D341Med (cell line): ENCODE measurements around the gene SIK3.

Source experiments
- DNase-seq: peaks from one replicate; pipeline ENCODE4 v3.0.0; 2012; ENCODE audit warnings: low spot score

The SIK3 gene

DNA sequence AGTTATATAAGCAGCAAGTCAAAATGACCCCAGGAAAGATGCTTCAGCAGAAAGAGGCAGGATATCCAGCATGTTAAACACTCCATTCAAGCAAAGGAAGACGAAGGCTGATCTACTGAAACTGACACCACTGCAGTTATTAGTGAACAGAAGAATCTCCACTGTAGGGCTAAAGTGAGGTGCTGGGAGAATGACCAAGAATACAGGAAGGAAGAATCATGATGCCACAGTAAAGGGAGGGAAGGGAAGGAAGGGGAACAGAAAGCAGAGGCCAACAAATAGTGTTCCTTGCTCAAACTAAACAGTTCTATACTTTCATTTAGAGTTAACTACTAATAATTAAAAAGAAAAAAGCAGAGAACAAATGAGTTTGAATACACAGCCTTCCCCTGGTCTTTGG lies 92.5 kb downstream of the SIK3 start:
- DNase-seq: no peak

DNA sequence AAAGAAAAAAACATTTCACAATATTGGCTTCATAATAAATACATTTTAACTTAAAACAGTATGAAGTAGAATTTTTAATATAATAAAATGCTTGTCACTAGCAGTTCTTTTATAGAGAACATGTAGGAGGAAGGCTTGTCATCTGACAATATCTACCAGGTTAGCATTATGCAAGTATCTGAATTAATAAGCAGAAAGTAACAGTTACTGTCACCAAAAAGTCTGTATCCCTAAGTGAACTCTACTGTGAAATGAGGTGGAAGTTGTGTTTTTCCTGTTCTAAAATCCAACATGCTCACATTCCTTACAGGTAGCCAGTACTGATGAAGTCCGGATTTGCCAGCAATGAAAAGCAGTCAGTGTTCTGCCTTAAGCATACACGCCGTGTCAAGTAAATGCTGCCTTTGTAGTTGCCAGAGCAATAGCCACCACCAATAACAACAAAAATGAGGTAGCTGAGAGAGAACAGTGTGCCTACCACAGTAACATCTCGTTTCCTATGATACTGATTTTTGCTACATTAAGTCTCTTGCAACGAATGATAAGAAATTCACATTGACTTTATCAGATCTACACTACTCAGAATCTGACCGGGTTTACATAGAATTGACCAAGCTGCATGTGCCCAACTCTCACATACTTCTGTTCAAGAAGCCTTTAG lies 95.5 kb downstream of the SIK3 start:
- DNase-seq: no peak

DNA sequence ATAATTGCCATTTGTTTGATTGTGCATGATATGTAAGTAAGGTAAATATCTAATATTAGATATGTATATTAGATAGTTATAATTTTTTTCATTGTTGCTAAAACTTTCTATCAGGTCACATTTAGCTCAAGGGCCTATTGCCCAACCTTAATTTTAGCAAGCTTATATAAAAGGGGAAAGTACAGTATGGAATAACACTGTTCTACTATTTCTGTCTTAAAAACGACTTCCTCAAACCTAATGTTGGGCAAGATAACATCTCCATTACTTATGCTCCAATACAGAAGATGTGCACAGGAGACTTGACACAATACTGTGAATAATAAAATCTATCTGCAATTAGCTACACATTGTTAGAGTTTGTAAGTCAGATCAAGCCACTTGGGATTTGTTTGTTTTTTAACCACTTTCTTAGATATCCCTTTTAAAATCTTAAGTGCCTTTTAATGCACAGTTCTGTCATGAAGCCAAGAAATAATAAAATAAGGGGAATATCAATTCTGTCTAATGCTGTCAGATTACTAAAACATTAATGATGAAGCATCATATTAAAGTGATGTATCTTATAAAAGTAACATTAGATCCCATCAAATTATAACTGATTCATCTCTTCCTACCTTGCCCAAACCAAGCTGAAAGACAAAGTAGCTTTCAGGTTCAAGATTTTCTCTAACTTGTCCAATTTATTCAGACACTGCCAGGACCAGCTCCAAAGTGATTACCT lies 98.1 kb downstream of the SIK3 start:
- no peak for DNase-seq

DNA sequence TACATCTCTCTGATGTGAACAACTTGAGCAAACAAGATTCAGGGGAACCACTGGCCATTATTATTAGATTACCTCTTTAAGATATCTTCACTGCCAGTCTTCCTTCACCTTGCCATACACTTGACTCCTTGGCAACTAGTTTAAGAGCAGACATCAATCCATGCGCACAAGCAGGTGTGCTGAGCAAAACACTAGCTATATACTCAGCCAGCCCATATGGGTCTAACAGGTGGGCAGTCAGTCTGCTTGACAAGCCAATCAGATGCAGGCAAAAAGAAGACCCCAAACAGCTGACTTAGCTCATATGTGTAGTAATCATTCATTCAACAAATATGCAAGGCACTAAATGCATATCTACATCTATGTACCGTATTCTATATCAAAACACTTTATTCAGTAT lies 101.2 kb downstream of the SIK3 start:
- DNase-seq: no peak

DNA sequence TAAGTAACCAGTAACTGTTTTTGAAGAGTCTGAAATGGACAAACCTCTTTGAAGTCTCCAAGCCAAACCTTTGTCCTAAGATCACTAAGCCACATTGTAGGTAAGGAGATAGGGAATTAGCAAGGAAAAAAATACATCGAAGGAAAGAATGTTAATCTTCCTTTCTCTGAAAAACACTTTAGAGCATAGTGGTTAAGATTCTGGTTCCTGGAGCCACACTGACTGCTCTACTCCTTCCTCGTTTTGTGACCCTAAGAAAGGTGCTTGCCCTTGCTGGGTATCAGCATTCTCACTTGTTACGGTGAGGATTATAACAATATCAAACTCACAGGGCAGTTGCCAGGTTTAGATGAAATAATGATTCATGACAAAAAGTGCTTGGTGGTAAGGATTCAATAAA lies 104.0 kb downstream of the SIK3 start:
- DNase-seq: no peak

DNA sequence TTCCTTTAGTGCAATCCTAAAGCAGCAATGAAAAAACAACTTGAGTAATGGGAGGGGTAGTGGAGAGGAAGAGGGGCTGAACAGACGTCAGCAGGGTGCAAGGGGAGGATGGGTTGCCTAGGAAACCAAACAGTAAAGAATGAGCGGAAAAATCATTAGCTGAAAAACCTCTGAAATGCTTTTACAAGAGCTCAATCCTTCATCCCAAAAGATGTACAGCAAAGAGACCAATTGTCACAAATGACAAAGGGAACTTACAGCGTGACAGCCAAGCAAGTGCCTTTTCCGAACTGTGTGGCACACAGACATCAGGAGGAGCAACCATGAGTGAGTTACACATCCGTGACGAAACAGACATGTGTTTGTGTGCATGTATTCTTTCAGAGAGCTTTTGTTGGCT lies 104.6 kb downstream of the SIK3 start:
- no peak for DNase-seq

DNA sequence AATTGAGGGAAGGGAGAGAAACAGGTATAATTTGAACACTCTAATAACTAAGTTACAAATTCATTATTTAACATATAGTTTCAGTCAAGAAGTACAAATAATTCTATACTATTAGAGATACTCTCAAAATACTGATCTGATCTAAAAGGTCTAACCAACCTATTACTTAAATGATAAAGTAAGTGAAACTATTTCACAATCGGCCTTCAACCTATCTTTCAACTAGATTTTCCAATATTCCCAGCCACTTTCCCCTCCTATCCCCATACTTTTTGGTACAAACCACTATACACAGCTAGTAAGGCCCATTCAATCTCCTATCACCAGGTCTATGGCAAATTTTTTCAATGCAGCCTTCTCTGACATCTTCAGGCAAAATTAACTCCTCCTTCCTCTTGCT lies 106.7 kb downstream of the SIK3 start:
- DNase-seq: no peak

DNA sequence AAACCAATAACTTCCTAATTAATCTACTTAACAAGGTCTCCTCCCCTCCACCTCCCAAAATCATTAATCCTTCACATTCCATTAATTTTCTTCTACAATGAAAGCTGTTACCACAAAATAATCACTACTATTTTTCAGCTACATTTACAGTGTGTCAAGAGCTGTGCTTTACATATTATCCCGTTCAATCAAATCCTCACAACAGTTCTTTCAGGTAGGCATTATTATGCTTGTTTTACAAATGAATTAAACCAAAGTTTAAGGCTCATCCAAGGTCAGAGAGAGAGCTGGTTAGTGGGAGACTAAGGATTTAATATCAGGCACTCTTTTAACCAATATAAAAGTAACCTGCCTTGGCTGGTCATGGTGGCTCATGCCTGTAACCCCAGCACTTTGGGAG lies 107.4 kb downstream of the SIK3 start:
- no peak for DNase-seq

DNA sequence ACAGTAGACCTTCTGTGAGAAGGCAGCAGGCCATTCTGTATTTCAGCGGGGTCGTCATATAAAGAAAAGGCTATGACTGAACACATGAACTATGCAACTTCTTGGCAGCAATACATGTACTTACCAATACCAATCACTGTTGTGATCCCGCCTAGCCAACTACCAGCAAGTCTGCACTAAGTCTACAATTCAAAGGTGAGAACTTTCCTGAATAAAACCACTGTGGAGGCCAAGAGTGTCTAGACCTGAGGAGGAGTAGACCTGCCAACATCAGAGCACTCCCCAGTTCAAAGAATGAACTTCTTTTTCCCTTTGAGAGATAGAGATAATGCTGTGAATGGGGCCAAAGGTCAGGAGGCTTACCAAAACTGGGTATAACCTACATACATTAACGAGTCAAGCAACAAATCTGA lies 108.2 kb downstream of the SIK3 start:
- DNase-seq: no peak

DNA sequence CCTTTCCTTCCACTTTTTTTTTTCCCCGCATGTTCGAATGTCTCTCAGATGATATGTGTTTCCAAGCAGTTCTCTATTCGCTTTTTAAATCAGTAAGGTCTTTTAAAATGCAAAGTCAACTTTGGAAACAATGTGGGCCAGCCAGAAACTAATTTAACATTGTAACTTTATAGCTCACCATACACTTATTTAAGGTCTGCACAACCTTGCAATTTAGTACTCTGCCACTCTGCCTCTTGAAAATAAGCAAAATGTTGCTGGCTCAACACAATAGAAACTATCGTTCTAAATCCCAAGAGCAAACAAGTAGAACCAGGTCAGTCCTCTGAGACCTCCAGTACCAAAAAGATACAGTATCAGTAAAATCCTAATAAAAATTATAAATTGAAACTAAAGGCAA lies 109.0 kb downstream of the SIK3 start:
- no peak for DNase-seq

DNA sequence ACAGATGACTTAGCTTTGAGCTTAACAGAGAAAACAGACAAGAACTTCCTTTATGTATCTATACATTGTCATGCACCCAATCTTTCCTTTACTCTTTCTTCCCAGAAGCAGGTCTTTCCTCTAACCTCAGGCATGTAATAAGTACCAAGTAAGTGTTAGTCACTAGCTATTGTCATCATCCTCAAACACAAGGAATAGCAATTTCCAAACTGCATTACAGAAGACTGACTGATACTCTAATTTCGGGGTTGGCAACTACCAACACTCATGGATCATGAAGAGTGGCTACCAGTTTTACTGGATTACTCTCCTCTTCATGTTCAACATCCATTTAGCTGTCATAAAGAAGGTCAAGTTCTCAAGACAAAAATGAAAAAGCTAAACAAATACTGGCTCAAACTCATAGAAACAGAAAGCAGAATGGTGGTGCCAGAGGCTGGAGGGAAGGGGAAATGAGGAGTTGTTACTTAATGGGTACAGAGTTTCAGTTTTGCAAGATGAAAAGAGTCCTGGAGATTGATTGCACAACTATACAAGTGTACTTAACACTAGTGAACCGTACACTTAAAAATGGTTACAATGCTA lies 111.6 kb downstream of the SIK3 start:
- no peak for DNase-seq

DNA sequence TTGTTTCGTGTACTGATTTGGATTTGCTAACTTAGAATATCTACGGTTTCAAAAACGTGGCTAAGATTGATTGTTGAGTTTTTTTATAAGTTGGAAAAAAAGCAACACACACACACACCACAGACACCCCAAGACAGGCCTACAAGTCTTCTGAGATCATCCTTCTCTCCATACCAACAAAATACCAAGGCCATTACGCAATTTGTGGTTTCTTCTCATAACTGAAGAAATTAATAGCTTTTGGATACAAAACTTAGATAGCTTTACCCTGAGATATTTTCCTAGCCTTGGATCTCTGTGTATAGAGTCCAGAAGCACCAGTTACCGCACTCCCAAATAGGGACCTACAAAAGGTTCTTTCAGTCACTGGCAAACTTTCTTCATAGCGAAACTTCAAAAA lies 113.6 kb downstream of the SIK3 start:
- no peak for DNase-seq

DNA sequence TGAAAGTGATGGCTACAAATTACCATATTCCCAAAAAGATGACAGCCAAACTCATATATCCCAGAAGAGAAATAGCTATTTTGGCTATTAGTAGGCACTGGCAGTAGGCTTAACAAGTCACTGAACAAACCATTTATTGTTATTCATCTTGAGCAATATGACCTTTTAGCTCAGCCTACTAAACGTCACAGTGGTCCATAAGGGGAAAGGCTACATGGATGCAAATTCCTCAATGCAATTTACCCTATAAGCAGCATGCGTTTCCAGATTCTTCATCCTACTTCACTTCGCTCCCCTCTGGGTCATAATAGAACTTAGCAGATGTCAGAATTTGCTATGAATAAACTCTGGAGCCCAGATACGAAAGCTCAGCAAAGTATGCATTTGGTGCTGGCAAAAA lies 114.0 kb downstream of the SIK3 start:
- DNase-seq: no peak

DNA sequence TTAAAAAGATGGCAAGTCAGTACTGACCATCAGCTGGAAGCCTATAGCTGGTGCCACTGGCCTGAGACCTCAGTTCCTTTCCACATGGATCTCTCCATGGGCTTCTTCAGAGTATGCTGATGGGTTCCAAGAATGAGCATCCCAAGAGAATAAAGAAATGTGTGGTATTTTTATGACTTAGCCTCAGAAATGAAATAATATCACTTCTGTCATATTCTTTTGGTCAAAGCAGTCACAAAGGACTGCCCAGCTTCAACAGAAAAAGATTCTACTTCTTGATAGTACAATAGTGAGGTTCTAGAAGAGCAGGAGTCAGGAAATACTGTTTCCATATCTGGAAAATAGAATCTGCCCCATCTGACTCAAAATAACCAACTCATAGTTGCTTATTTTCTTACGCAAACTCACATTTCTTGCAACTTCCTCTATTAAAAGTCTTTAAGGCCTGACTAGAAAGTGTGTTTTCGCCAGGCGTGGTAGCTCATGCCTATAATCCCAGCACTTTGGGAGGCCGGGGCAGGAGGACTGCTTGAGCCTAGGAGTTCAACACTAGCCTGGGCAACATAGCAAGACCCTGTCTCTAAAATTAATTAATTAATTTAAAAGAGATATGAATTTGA lies 116.9 kb downstream of the SIK3 start:
- DNase-seq: no peak

DNA sequence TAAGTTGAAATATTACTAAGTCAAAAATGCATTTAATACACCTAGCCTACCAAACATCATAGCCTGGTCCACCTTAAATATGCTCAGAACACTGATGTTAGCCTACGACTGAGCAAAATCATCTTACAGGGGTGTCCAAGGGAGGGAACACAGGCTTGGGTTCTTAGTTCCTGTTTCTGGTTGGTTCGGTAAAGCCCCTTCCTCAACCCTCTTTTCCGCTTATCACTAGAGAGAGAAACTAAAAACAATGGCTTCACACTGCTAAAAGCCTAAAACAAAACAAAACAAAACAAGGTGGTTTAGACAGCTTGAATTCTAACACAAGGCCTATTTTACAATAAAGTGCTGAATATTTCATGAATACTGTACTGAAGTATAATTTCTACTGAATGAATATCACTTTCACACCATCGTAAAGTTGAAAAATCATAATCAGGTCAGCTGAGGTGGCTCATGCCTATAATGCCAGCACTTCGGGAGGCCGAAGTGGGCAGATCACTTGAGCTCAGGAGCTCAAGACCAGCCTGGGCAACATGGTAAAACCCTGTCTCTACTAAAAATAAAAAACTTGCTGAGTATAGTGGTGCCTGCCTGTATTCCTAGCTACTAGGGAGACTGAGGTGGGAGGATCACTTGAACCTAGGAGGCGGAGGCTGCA lies 118.0 kb downstream of the SIK3 start:
- no peak for DNase-seq

DNA sequence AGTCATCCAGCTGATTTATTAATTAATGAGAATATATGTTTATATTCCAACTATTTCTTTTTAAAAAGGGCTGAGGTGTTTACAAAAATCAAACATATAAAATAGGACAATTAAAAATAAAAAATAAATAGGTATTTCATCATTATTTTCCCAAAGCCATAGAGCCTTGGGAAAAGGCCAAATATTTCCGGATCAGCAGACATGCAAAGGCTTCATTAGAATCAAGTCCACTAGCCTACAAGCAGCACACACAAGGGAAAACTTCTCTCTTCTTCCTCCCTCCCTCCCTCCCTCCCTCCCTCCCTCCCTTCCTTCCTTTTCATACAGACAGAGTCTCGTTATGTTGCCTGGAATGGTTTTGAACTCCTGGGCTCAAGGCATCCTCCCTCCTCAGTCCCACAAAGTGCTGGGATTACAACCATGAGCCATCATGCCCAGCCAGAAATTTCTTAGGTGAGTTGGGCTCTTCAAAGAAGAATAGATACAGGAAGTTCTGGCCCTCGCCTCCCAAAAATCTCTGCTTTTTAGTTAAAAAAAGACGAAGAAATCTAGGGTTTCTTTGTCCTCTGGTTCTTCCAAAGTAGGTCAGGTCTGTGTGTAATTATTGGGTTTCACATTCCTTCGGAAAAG lies 121.2 kb downstream of the SIK3 start:
- no peak for DNase-seq

DNA sequence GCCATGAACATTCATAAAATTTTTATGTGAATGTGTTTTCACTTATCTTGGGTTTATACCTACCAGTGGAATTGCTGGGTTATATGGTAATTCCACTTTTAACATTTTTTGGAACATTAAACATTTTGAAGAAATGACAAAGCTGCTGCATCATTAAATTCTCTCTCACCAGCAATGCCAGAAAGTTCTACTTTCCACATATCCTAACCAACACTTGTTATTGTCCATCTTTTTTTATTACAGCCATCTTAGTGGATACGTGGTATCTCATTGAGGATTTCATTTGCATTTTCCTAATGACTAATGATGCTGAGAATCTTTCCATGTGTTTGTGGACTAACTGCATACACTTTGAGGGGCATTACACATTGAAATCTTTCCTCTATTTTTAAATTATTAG lies 122.6 kb downstream of the SIK3 start:
- no peak for DNase-seq

DNA sequence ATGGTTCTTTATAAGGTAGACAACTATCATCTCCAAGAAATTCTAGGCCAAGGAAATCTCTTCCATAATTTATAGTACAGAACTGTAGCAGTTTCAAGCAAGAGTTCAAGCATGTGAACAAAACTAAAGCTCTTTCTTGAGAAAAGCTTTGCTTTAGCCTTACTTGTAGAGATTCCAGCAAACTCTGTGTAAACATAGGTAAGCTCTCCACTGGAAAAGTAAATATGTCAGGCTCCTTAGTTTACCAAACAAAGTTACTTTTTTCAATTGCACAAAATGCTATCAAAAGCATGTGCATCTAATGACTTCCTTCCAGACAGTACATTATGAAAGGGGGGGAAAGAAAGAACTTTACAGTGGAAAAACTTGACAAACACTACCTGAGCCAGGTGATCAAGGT lies 125.0 kb downstream of the SIK3 start:
- DNase-seq: no peak

DNA sequence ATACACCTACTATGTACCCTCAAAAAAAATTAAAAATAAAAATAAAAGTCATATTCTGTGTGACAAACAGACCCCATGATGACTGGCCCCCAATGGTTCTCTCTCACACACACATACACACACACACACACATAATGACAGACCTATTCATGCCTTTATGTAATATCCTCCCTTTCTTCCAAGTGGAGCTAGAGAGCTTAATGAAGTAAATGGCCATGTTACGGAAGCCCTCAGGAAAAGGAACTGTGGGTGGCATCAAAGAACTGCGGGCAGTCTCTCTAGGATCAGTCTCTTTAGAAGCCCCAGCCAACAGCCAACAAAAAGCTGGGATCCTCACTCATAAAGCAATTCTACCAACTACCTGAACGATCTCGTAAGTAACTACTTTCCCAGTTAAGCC lies 125.5 kb downstream of the SIK3 start:
- no peak for DNase-seq

DNA sequence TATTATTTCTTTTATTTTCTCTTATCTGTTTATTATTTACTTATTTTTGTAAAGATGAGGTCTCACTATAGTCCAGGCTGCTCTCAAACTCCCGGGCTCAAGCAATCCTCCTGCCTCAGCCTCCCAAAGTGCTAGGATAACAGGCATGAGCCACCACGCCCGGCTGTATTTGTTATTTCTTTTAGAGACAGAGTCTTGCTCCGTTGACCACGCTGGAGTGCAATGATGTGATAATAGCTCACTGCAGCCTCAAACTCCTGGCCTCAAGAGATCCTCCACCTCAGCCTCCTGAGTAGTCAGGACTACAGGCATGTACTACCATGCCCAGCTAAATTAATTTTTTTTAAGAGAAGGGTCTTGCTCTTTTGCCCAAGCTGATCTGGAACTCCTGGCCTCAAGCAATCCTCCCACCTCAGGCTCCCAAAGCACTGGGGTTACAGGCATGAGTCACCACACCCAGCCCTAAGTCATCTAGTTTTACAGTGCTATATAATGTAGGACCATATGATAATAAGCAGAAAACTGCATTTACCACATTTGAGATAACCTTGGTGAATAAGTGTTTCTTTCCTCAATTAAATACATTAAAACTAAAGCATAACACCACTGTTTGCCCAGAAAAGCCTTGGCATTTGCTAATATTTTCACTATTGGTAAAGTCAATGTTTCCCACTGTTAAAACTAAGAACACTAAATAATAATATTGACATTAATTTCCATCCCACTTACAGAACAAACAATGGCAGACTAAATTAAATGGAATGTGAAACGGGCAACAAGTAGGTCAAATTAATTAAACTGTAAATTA lies 127.5 kb downstream of the SIK3 start:
- no peak for DNase-seq

DNA sequence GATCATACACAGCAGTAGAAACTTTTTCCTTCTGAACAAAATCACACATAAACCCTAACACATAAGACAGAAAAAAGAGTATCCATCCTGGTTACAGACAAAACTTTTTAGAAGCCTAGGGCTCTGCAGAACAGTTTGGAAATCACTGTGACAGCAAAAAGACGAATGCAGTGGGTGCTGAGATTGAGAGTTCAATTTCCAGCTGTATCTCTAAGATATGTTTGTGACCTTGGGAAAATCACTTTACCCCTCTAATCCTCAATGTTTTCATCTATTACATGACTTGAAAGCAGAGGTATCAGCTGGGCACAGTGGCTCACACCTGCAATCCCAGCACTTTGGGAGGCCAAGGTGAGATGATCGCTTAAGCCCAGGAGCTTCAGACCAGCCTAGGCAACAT lies 128.5 kb downstream of the SIK3 start:
- DNase-seq: no peak
